ENCODE measurements around the gene PRR5L. TPM values are rescaled to one million over a fixed set of nuclear protein-coding genes. Genes with fewer than 3 reads are reported as not detected.
A peak's percentile ranks its signal among the peaks of the same experiment; 100 is the strongest.

PRR5L gene
- total and polyA plus RNA-seq, 2 experiments from 2014 or later: 0.70 to 2.6 TPM

DNA sequence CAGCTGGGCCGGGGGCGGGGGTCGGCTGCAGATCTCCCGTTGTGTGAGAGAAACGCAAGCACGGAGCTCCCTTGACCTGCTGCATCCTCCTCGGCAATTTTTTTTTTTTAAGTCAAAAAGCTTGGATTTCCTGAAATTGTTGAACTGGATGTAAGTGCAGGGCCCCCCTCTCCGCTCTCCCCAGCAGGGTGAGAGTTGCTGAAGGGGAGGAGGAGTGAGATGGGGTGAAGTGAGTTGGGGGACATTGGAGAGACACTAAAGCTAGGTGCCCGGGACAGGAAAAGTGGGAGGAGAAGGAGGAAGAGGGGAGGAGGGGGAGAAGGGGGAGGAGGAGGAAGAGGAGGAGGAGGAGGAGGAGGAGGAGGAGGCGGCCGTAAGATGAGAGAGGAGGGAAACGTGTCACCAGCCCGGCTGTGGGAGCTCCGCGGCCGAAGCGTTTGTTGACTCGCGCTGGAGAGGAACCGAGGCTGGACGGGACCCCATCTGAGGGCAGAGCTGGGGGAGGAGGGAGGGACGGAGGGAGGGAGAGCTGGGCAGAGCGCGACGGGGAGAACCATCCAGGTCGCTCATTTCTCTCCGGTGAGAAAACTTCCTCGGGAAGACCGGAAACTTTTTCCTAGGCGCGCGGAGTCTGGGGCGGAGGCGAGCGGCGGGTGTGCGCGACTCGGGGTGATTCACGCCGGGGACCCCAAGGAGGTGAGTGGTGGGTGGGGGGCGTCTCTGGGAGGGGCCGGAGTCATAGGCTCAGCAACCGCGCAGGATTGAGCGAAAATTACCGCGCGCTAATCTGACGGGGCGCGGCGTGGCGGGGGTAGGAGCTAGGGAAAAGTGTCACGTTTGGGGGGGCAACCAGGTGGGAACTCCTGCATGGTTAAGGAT lies 80.2 kb downstream of the PRR5L start:
- H3K4me1 ChIP-seq (ENCODE audit: low read depth): no peaks in the 10 kb centered on the region
- DNase-seq (ENCODE audit: low read depth in 1 of 2, low spot score in 1 of 2): peak; percentile 22 to 57
- no peak overlapping the region for H3K27ac ChIP-seq
- H3K36me3 ChIP-seq: no peaks in the 10 kb centered on the region
- peak overlapping the region; percentile 39 for H3K4me3 ChIP-seq
- H3K9me3 ChIP-seq (ENCODE audit: low read depth): no peaks in the 10 kb centered on the region
- peaks cover 75% of the 10 kb centered on the region for H3K27me3 ChIP-seq
- TF ChIP-seq, protein P1, sequence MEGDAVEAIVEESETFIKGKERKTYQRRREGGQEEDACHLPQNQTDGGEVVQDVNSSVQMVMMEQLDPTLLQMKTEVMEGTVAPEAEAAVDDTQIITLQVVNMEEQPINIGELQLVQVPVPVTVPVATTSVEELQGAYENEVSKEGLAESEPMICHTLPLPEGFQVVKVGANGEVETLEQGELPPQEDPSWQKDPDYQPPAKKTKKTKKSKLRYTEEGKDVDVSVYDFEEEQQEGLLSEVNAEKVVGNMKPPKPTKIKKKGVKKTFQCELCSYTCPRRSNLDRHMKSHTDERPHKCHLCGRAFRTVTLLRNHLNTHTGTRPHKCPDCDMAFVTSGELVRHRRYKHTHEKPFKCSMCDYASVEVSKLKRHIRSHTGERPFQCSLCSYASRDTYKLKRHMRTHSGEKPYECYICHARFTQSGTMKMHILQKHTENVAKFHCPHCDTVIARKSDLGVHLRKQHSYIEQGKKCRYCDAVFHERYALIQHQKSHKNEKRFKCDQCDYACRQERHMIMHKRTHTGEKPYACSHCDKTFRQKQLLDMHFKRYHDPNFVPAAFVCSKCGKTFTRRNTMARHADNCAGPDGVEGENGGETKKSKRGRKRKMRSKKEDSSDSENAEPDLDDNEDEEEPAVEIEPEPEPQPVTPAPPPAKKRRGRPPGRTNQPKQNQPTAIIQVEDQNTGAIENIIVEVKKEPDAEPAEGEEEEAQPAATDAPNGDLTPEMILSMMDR (IDR thresholded peaks at IDR 0.05; ENCODE audit: low read depth, low read length): no peak

DNA sequence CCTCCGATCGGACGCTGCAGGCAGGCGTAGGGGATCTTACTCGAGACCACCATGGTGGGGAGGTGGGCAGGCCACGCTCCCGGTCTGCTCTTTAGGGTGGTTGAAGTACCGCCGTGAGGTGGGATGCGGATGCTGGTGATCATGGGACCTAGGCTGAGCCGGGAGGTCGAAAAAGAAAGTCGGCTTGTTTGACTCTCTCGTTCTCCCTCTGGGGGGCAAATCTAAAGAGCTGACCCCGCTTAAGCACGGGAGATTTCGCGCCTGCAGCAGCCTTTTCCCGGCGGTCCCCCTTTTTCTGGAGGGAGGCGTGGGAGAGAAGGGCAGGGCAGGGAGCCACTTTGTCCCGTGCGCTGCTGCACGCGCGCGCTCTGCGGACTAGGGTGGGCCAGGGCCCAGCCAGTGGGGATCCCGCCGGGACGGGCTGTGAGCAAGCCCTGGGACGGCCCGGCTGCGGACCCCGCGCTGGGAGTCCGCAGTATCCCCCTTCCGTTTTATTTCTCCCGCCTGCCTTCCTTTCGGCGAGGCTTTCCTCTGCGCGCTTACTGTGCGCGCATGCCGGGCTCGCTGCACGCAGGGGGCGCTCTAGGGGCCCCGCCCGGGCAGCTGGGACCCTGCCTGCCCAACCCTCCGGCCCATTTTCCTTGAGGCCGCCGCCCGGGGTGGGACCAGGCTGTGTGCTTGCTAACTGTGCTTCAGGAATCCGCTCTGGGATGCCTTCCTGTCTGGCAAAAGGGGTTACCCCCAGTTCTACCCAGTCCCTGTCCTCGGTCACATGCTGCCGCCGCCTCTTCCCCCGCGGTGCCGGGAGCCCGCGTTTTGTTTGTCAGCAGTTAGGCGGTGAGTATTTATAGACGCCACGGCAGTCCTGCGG lies 81.0 kb downstream of the PRR5L start:
- peak; percentile 43 to 71 for DNase-seq (ENCODE audit: low read depth in 1 of 2, low spot score in 1 of 2)
- H3K36me3 ChIP-seq: no peaks in the 10 kb centered on the region
- peak overlapping the region; percentile 39 for H3K4me3 ChIP-seq
- peaks cover 75% of the 10 kb centered on the region for H3K27me3 ChIP-seq
- H3K4me1 ChIP-seq (ENCODE audit: low read depth): no peaks in the 10 kb centered on the region
- no peaks in the 10 kb centered on the region for H3K9me3 ChIP-seq (ENCODE audit: low read depth)
- H3K27ac ChIP-seq: no peak overlapping the region
- TF ChIP-seq, protein P1 (IDR thresholded peaks at IDR 0.05; ENCODE audit: low read depth, low read length): peak; percentile 80

DNA sequence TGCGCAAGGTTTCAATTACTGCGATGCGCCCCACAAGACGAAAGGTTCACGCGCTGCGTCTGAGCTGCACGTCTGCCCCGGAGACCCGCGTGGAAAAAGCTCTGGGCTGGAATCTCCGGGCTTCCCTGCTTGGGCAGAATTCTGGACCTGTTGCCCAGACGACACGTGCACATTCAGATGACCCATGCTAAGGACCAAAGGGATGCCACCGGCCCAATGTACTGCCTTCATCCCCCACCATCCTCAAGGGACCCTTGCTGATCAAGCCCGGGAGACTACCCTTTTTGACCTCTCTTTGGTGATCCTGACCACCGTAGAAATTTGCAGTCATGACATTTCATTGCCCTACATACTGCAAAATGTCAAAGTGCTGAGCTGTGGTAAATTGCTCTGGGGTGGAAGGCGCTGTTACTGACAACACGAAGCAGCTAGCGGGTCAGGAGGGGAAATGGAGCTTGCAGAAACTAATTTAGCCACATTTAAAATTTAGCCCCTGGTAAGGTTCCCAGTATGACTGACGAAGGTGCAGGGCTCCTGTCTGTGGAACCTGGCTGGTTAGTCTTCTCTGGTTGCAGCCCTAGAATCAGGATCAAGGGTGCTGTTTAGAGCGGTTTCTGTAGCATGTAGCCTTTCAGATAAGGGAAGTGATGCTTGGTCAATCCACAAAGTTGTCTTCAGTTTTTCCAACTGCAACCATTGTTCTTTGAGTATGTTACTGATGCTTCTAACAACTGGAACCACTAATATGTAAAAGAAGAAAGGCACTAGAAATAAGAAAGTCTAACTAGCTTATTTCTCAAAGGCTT lies 81.9 kb downstream of the PRR5L start:
- TF ChIP-seq, protein P1 (IDR thresholded peaks at IDR 0.05; ENCODE audit: low read depth, low read length): no peak
- Histone ChIP-seq H3K27me3 (peaks cover 68% of the 10 kb centered on the region), H3K36me3 (no peaks in the 10 kb centered on the region), H3K4me1 (ENCODE audit: low read depth) (no peaks in the 10 kb centered on the region), H3K4me3 (peak overlapping the region; percentile 39), H3K9me3 (ENCODE audit: low read depth) (no peaks in the 10 kb centered on the region), H3K27ac (no peak overlapping the region)
- DNase-seq (ENCODE audit: low read depth in 1 of 2, low spot score in 1 of 2): no peak

DNA sequence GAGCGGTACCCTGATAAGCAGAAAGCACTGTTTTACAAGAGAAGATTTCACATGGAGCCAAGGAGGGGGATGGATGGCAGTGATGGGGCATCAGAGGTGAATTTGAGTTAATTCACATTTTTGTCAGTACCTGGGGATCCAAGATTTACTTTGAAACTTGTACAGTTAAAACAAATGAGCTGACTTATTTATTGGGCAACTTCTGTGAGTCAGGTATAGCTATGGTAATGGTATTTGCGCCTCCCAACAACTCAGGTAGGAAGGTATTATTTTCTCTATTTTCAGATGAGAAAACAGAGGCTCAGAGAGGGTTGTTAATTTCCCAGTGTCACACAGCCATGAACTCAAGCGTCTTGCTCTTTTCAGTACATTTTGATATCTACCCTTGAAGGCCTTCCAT lies 83.6 kb downstream of the PRR5L start:
- no peaks in the 10 kb centered on the region for H3K9me3 ChIP-seq (ENCODE audit: low read depth)
- DNase-seq (ENCODE audit: low read depth in 1 of 2, low spot score in 1 of 2): no peak
- no peak overlapping the region for H3K4me3 ChIP-seq
- no peaks in the 10 kb centered on the region for H3K36me3 ChIP-seq
- TF ChIP-seq, protein P1 (IDR thresholded peaks at IDR 0.05; ENCODE audit: low read depth, low read length): no peak
- peaks cover 52% of the 10 kb centered on the region for H3K27me3 ChIP-seq
- no peaks in the 10 kb centered on the region for H3K4me1 ChIP-seq (ENCODE audit: low read depth)
- no peak overlapping the region for H3K27ac ChIP-seq
